ENCODE measurements around the gene PATL1. TPM values are rescaled to one million over a fixed set of nuclear protein-coding genes. Genes with fewer than 3 reads are reported as not detected.

The PATL1 gene
- 56.9 and 59.8 TPM in 2 replicates for total RNA-seq (2022)
- Bru-seq, nascent RNA, result percentile 93 among the genes with signal in this experiment
- percentile 94 among the genes with signal in this experiment for BruChase-seq, experiment 1, labeled RNA remaining after a 6-hour chase
- BruChase-seq, experiment 2, labeled RNA remaining after a 2-hour chase, result percentile 91 among the genes with signal in this experiment
- long read RNA-seq, full-length matches to known transcripts, result 4 of 12 reads
- long read RNA-seq, partial matches to known transcripts, result 2 of 12 reads
- long read RNA-seq, other reads (novel, unspliced or antisense), result 6 of 12 reads

GRCh38 chr11:59668950-59669610 lies at the start of gene PATL1:
Gene PATL1 (minus strand): TSS chr11:59669037. CDS start chr11:59668895, 142 bp downstream.
- peak within 1 kb of the TSS; percentile 97 for H3K27ac Mint-ChIP-seq (ENCODE audit: unreplicated experiment)
- peaks cover 35% of the 10 kb centered on the region for H3K4me1 Mint-ChIP-seq (ENCODE audit: low read depth, unreplicated experiment)
- CTCF ChIA-PET, result interaction anchor here (0.6 to 1.5 kb wide), 12 partner anchors 9 to 1933 kb away, joined by 3 to 8 read pairs (median 3); partner anchors contain the start of gene STX3
- TF ChIP-seq CTCF (IDR thresholded peaks at IDR 0.05; ENCODE audit: unreplicated experiment), result no peak
- DNase-seq, result peak; percentile 98
- BruUV-seq (replicated peaks), result no TSS peak
- intact Hi-C loops (cut with micrococcal nuclease; ENCODE audit: unreplicated experiment), result loop anchor here (5.0 kb wide), 2 partner anchors 52 to 88 kb away; partner anchors contain the start of genes OSBP and STX3
- H3K9me3 Mint-ChIP-seq (ENCODE audit: low read depth, unreplicated experiment), result no peaks in the 10 kb centered on the region
- H3K4me3 Mint-ChIP-seq (ENCODE audit: low read depth, unreplicated experiment), result peak within 1 kb of the TSS; percentile 88
- no peaks in the 10 kb centered on the region for H3K27me3 Mint-ChIP-seq (ENCODE audit: unreplicated experiment)
- H3K36me3 Mint-ChIP-seq (ENCODE audit: insufficient read depth, unreplicated experiment), result peaks cover 46% of the 10 kb centered on the region

GRCh38 chr11:59716051-59716450 lies 47.2 kb upstream of the PATL1 start:
- Mint-ChIP-seq H3K9me3 (ENCODE audit: low read depth, unreplicated experiment) (no peaks in the 10 kb centered on the region), H3K4me3 (ENCODE audit: low read depth, unreplicated experiment) (no peak overlapping the region), H3K4me1 (ENCODE audit: low read depth, unreplicated experiment) (no peaks in the 10 kb centered on the region), H3K27ac (ENCODE audit: unreplicated experiment) (no peak overlapping the region), H3K36me3 (ENCODE audit: insufficient read depth, unreplicated experiment) (no peaks in the 10 kb centered on the region), H3K27me3 (ENCODE audit: unreplicated experiment) (peaks cover 67% of the 10 kb centered on the region)
- no peak for DNase-seq
- no TSS peak for BruUV-seq (replicated peaks)
- intact Hi-C loops (cut with micrococcal nuclease; ENCODE audit: unreplicated experiment), result no loop called here
- TF ChIP-seq CTCF (IDR thresholded peaks at IDR 0.05; ENCODE audit: unreplicated experiment), result no peak
- CTCF ChIA-PET, result no interaction called here

- BruUV-seq (replicated peaks), result no TSS peak
- Mint-ChIP-seq H3K4me1 (ENCODE audit: low read depth, unreplicated experiment) (no peaks in the 10 kb centered on the region), H3K27me3 (ENCODE audit: unreplicated experiment) (peaks cover 60% of the 10 kb centered on the region), H3K9me3 (ENCODE audit: low read depth, unreplicated experiment) (no peaks in the 10 kb centered on the region), H3K27ac (ENCODE audit: unreplicated experiment) (no peak within 1 kb of the TSS), H3K36me3 (ENCODE audit: insufficient read depth, unreplicated experiment) (no peaks in the 10 kb centered on the region), H3K4me3 (ENCODE audit: low read depth, unreplicated experiment) (no peak within 1 kb of the TSS)
- intact Hi-C loops (cut with micrococcal nuclease; ENCODE audit: unreplicated experiment), result no loop called here
- no peak for TF ChIP-seq CTCF (IDR thresholded peaks at IDR 0.05; ENCODE audit: unreplicated experiment)
- CTCF ChIA-PET, result no interaction called here
- no peak for DNase-seq
Measured at GRCh38 chr11:59713745-59714144, 44.9 kb upstream of the PATL1 start, which contains the start of gene OR10V1. Gene OR10V1 (minus strand): TSS chr11:59713845. CDS start chr11:59713845, 0 bp downstream.

GRCh38 chr11:59710136-59710847 lies 41.5 kb upstream of the PATL1 start:
- intact Hi-C loops (cut with micrococcal nuclease; ENCODE audit: unreplicated experiment), result no loop called here
- no peak overlapping the region for H3K27ac Mint-ChIP-seq (ENCODE audit: unreplicated experiment)
- H3K9me3 Mint-ChIP-seq (ENCODE audit: low read depth, unreplicated experiment), result no peaks in the 10 kb centered on the region
- TF ChIP-seq CTCF (IDR thresholded peaks at IDR 0.05; ENCODE audit: unreplicated experiment), result no peak
- H3K36me3 Mint-ChIP-seq (ENCODE audit: insufficient read depth, unreplicated experiment), result no peaks in the 10 kb centered on the region
- H3K4me1 Mint-ChIP-seq (ENCODE audit: low read depth, unreplicated experiment), result peaks cover 20% of the 10 kb centered on the region
- no peak overlapping the region for H3K4me3 Mint-ChIP-seq (ENCODE audit: low read depth, unreplicated experiment)
- H3K27me3 Mint-ChIP-seq (ENCODE audit: unreplicated experiment), result peaks cover 27% of the 10 kb centered on the region
- DNase-seq, result no peak
- CTCF ChIA-PET, result interaction anchor here (0.6 to 0.8 kb wide), 2 partner anchors 106 to 140 kb away, joined by 3 to 6 read pairs; no protein-coding TSS in a partner anchor
- BruUV-seq (replicated peaks), result no TSS peak

Measured in Calu3 (cell line).